Right hindlimb (tissue), 1 donor: ENCODE measurements around the gene EEIG1.
A peak's percentile ranks its signal among the peaks of the same experiment; 100 is the strongest.

Source experiments
- DNase-seq: peaks from one replicate; pipeline ENCODE4 v3.0.0-alpha.2; 2018

EEIG1 gene

DNA sequence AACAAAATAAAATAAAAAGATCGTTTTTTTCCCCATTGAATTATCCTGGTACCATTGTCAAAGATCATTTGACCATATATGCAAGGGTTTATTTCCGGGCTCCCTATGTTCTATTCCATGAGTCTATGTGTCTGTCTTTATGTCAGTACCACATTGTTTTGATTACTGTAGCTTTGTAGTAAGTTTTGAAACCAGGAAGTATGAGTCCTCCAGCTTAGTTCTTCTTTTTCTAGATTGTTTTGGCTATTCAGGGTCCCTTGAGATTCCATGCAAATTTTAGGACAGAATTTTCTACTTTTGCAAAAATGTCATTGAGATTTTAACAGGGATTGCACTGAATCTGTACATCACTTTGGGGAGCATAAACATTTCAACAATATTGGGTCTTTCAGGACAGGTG lies 18.7 kb upstream of the EEIG1 start:
- no peak for DNase-seq

DNA sequence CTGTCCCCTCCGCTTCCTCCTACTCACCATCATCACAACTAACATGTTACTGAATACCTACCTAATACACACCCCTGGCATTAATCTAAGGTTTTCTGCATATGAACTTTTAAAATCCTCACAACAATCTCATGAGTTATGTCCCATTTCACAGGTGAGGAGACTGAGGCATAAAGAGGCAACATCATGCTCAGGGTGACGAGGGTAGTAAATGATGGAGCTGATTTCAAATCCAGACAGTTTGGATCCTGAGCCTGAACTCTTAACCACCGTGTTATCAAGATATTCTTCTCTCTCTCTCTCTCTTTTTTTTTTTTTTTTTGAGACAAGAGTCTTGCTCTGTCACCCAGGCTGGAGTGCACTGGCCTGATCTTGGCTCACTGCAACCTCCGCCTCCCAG lies 12.9 kb upstream of the EEIG1 start:
- DNase-seq = no peak

DNA sequence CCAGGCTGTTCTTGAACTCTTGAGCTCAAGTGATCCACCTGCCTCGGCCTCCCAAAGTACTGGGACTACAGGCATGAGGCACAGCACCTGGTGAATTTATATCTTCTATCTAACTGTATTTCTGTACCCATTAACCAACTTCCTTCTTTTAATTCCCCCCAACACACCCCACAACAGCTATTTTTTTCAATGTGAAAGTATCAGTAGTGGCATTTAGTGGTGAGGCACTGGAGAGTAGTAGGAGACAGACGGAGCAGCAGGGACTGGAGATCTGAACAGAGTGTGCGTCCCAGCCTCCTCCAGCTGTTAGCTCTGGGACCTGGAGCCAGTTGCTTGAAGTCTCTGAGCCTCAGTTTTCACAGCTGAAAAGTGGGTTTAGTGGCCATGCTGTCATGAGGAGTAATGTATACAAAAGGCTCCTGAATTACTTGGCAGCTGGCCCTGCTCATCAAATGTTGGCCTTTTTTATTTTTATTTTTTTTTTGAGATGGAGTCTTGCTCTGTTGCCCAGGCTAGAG lies 11.0 kb upstream of the EEIG1 start:
- DNase-seq = no peak

DNA sequence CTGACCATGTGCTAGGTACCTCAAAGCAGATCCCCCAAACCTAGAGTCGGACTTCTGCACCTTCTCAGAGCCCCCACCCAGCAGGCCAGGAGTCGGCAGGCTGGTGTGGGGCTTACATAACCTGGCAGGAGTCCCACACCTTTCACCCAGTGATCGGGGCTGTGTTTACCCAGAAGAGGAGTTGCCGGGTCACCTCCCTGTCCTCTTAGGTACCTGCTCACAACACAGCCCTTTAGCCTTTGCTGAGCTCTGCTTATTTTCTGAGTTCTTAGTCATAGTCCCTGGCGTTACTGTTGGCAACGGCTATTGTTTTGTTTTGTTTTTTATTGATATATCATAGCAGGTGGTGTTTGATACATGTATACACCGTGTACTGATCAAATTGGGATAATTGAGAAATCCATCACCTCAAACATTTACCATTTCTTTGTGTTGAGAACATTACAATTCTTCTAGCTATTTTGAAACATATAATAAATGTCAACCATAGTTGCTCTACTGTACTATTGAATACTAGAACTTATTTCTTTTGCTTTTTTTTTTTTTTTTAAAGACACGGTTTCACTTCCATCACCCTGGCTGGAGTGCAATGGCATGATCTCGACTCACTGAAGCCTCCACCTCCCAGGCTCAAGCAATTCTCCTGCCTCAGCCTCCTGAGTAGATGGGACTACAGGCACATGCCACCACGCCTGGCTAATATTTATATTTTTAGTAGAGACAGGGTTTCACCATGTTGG lies 10.4 kb upstream of the EEIG1 start:
- DNase-seq = no peak

DNA sequence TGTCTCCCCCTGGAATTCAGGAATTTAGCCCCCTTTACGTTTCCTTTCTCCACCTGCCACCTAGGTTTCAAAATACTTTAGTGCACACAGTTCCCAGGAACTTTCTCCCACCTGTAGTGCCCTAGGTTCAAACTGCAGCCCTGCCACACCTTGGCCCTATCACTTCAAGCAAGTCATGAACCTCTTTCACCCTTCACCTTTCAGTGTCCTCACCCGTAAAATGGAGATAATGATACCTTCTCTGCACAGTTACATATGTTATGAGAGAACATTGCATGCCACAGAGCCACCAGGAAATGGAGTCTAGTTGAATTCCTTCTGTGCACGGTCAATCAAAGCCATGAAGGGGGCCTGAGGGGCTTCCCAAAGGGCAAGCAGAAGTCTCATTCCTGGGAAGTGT lies 9.8 kb upstream of the EEIG1 start:
- no peak for DNase-seq

DNA sequence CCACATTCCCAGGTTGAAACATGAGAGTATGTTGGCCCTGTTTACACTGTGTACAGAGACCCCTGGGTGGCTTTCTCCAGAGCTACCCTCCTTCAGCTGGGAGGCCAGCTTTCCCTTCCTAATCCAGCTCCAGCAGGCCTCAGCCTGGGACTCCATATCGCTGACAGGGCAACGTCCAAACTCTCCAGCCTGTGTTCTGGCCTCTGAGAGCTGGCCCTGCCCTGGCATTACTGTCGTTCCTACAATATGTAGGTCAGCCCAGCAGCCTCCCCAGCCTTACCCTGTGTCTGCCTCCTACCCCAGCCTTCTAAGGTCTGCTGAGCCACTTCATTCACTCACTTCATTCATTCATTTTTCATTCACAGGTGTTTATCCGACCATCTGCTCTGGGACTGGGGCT lies 8.3 kb upstream of the EEIG1 start:
- no peak for DNase-seq

DNA sequence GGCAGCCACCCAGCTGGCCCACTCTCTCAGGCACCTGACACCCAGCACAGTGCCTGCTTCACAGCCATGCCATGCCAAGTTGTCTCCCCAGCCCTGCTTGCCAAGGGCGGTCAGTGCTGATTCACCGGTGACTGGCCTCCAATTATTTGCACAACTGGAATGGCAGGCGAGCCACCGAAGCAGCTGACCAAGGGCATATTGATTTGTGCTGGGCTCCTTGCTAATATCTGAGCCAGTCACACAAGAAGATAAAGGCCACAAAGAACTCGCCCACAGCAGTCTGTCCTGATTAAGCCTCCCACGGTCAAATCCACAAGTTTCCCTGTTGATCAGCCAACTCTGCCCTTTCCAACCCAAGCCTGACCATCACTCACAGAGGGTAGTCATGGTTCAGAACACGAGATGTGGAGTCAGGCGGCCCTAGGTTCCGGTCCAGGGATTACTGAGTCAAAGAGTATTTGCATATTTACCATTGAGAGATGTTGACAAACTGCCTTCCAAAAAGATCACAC lies 6.4 kb upstream of the EEIG1 start:
- DNase-seq = no peak

DNA sequence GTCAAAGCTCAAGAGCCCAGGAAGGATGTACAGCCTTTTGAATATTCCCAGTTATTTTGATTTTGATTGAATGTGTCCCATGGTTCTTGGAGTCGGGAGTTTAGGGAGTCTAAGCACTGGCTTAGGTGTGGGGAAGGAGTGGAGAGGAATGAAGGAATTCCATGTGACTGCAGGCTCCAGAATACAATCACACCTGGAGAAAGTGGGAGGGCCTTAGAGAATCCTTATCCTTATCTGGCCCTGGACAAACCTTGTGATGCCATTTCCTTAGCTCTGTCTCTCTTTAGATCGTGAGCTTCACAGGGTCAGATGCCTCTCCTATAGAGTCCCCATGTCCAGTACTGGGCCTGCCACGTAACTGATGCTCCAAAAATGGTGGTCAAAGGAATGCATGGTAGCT lies 4.2 kb upstream of the EEIG1 start:
- no peak for DNase-seq

DNA sequence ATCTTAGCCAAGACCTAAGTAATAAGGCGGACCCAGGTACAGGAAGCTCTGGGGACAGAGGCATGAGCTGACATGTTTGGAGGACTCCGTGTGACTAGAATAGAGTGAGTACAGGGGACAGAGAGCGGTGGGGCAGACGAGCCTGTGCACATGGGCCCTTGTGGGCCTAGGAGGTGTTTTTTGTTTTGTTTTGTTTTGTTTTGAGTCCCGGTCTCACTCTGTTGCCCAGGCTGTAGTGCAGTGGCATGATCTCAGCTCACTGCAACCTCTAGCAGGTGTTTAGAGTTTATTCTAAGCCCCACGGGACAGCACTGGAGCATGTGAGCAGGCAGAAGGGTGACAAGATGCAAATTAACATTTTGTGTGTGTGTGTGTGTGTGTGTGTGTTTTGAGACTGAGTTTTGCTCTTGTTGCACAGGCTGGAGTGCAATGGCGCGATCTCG lies 3.1 kb upstream of the EEIG1 start:
- DNase-seq = no peak

DNA sequence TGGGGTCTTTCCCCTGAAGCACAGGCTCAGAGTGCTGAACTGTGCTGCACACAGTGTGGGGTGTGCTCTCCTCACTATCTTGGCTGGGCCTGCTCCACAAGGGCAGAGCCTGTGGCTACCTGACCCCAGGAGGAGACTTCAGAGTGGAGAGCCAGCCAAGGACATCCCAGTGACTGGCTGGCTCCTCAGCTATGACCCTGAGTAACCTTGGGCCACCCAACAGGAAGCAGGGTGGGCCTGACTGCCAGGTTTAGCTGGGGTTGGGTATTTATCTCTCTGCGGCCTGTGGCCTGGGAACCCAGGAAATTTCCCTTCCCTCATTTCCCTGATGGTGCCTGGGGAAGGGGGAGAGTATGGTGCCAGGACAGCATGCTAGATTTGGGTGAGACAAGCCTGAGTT lies 2.1 kb upstream of the EEIG1 start:
- DNase-seq = no peak

DNA sequence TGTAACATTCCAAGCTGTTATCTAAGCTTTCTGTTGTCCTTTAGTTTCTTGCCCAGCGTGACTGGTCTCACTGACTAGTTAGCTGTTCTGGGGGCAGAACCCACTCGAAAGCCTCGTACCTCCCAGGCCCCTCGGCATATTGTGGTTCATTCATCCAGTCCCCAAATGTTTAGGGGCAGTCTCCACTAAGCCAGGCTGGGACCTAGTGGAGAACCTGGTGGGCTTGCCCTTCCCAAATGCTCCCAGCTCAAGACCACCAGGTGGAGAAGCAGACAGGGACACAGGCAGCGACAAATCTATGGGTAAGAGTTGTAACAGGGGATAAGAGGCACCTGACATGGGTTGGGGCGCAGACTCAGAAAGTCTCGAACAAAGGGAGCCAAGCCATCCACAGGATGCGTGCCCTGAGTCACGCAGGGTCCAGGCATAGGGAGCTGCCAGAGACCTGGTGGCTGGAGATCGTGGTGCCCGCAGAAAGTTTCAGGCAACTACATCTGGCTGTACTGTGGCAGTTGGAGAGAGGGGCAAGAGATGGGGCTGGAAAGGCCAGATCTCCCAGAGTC lies 851 bp upstream of the EEIG1 start:
- DNase-seq = no peak

DNA sequence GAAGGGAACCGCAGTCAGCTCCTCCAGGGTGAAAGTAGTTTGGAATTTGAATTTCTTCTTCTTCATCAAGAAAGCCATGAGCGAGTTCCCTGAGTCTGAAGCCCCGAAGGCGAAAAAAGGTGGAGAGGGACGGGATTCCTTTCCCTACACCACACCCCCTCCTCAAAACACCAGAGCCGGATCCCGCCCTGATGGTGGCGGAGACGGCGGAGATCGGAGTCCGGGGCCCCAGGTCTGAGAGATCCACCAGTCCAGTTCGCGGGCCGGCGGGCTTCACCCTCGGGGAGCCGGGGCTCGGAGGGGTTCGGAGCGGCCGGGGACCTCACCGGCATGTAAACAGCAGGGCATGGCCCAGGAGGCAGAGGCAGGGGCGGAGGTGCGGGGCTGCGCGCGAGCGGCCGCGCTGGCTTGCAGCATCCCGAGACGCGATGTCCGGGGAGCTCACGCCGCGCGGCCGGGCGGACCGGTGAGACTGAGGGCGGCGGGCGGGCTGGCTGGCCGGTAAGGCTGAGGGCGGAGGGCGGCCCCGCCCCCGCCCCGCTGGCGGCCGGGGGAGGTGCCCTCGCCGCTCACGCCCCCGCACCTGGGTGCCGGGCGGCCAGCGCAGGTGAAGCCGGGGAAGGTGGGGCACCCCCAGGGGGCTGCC lies 606 bp downstream of the EEIG1 start:
- DNase-seq = no peak

DNA sequence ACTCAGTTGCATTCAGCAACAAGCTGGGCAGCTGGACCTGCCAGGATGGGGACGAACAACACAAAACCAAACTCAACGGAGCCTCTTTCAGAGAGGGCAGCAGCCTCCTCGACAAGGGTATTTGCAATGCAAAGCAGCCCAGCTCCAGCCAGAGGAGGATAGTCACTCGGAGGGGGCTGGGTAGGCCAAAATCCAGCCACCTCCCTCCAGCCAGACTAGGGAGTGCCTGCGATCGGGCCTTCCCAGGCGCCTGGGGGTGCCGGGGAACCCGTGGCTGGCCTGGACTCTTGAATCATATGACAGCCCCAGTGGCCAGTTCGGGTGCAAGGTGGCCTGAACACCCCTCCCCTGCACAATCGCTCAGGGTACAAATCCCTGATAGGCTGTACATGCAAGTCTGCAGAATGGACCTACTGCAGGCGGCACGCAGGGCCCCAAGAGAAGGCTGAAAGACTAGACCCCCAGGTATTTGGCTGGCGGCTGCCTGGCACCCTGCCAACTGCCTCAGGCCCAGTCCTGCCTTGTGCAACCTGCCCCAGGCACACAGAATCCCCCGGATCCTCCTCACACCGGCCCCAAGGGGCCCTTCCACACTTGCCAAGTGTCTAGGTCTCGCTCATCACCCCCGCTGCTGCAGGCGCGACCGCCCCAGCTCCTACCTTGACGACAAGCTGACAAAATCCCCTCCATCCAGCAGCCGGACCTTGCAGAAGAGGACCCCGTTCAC lies 1.3 kb downstream of the EEIG1 start:
- DNase-seq = peak; percentile 61

DNA sequence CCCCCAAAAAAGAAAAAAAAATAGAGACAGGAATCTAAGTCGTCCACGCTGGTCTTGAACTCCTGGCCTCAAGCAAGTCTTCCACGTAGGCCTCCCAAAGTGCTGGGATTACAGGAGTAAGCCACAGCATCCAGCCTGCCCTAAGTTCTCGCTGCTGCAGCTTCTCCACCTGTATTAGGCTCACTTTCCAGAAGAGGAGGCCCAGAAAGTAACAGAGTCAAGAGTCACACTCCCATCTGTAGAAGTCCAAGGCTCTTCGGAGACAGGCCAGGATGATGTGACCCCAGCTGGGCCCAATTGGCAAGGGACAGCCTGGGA lies 1.8 kb downstream of the EEIG1 start:
- no peak for DNase-seq

DNA sequence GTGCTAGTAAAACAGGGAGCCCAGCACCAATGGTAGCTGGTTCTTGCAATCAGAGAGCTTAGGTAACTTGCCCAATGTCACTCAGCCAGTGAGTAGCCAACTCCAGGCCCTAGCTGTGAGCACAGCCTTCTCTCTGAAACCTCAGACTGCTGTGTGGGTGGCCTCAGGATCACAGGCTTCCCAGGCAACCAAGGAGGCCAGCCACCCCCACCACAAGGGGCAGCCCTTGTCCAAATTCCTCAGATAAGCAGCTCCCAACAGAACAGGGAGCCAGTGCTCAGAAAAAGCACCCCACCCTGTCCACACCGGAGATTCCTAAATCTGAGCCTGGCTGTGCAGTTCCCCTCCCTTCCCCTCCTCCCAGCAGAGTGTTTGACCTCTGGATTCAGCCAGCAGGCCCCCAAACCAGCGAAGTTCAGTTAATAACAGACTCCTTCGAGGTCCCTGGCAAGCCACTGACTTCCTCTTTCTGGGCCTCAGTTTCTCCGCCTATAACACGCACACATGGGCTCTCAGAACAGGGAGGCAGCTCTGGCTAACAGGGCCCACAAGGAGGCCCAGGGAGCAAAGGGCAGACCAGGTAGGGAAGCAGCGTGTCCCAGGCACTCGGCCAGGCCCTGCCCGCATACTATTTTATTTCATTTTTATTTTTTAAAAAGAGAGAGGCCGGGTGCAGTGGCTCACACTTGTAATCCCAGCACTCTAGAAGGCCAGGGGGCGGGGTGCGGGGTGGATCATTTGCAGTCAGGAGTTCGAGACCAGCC lies 2.7 kb downstream of the EEIG1 start:
- DNase-seq = peak; percentile 60

DNA sequence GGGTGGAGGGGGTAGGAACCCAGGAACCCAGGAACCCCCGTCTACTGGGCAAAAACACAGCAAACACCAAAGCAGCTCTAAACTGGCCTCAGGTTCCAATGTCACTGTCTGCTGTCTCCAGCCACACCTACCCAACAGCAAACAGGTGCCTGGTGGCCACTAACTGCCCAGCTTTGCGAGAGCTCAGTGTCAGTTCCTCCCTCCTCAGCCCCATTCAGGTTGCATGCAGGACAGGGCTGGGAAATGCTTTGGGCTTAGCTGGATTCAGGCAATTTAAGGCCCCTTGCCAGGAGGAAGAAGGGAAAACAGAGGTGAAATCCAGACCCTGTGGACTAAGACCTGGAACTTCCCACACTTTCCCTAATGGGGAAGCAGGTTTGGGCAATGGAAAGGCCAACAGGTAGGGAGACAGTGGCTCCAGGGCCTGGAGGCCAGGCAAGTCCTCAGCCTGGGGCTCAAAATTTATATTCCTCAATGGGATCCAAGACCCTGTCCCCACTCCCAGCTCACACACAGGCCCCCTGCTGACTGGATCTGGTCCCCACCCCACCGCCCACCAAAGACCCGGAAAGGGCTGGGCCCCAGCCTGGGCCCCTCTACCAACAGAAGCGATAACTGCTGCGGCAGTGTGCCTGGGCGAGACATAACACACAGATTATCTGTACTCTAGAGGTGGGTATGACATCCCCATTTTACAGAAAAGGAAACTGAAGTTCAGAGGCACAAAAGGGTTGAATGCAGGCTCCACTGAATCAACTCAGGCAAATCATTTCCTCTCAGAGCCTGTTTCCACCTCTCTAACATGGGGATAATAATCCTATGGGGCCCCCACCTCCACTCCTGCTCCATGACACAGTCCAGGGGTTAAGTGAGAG lies 3.5 kb downstream of the EEIG1 start:
- peak; percentile 18 for DNase-seq

DNA sequence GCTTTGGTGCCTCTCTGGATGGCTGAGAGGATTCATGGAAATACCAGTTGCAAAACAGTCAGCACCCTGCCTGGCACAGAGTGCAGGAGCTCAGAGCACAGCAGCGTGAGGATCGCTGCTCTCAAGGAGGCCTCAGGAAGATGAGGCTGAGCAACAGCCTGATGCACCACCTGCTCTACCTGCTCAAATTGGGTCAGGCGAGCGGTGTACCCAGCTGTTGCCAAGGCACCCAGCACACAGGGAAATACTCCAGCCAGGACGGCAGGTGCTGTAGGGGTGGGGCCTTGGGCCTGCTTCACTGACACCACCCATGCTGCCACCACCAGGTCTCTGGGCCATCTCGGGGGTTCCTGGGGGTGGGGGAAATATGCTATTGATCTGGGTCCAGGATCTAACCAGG lies 4.3 kb downstream of the EEIG1 start:
- DNase-seq = no peak

DNA sequence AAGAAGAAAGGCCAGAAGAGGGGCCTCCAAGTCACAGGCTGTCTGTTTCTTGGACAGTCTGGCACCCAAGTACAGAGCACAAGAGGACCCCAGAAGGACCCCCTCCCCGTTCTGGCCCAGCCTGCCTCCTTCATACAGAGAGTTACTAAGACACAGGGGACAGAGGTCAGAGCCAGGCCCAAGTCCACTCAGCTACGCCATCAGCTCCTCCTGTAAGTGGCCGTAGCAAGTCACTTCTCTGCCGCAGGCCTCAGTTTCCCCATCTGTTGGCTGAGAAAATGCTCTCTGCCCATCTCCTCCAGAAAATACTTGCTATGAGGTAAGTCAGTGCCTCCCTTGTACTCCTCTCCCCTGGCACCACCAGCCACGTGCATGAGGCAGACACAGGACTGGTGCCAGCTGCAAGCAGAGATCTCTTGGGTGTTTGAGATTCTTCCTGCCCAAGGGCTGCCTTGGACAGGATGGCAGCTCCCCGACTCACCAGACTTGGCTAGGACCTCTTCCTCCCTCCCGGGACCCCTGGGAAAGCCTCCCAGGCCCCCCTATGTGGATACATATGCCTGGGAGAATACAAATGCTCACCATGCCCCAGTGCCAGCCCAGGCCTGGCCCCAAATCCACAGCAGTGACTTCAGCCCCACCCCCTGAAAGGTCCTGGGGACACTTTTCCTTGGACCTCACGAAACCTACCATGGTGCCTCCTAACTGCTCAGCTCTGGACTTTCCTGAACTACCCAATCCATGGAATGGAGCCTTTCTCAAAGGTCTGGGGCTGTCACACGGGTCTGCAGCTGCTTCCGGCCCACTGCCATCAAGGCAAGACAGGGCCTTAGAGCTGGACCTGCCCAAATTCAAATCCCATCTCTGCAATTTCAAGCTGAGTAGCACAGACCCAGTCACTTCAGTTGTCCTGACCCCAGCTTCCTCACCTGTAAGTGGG lies 5.1 kb downstream of the EEIG1 start:
- no peak for DNase-seq

DNA sequence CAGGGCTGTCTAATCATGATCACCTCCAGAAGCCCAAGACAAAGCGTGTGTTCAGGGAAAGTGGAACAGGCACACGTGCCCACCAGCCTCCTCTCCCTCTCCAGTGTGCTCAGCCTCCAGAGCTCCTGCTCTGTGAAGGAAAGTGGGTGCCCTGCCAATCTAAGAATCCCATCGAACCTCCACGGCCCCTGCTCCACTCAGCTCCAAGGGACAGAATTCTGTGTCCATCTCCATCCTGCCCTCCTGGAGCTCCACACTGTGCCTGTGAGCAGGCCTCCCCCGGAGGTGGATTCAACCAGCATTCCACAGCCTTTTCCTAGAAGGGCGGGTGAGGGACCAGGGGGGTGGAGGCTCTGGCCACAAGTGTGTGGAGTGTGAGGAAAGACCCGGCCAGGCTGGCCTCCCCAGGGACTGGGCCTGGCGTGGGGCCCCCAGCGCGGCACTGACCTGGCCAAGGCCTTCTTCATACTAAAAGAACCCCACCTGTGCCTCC lies 6.0 kb downstream of the EEIG1 start:
- DNase-seq = peak; percentile 33
